ENCODE data around the gene MRPS18B. TPM values are rescaled to one million over a fixed set of nuclear protein-coding genes. Genes with fewer than 3 reads are reported as not detected.

The MRPS18B gene
- total RNA-seq, 1 experiment from 2014 or later: 69.1 TPM

DNA sequence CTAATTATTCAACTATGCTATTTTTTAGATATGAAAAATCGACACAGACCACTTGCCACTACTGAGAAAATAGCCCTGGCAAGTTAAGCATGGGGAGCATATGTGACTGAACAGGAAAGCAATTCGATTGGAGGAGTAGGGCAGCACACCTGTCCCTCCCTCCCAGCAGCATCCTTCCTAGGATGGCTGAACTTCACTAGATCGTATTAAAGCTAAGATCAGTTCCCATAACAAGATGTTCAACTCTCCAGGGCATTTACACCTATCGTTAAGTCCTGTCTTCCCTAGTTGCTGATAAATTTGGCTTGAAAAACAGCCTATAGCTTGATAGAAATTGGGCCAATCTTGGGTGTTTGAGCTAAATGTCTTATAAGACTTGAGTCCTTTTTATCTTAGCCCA is 7.6 kb upstream of the MRPS18B start:
- Histone ChIP-seq H3K4me1 (ENCODE audit: control insufficient read depth, insufficient read depth, low read length) (peaks cover 27% of the 10 kb centered on the region), H3K36me3 (ENCODE audit: control insufficient read depth, insufficient read depth, low read length) (peaks cover 20% of the 10 kb centered on the region), H3K9me3 (ENCODE audit: control insufficient read depth, insufficient read depth, low read depth, low read length) (no peaks in the 10 kb centered on the region), H3K27me3 (ENCODE audit: control insufficient read depth, insufficient read depth, low read length) (no peaks in the 10 kb centered on the region), H3K27ac (ENCODE audit: low read length) (no peak overlapping the region), H3K4me3 (ENCODE audit: low read depth in 2 of 2, low read length in 2 of 2) (no peak overlapping the region)
- DNase-seq (ENCODE audit: low read depth, low spot score) (no peak), ATAC-seq (no peak)
- intact Hi-C loops (cut with micrococcal nuclease; ENCODE audit: unreplicated experiment): no loop called here
- in situ Hi-C loops (cut with HindIII; ENCODE audit: low pct_unique_long_range_greater_than_20kb, low sequenced_read_pairs): no loop called here
- POLR2A ChIA-PET: interaction anchor here (0.7 kb wide), 1 partner anchor 12 kb away, joined by 3 read pairs; no protein-coding TSS in a partner anchor
- TF ChIP-seq, protein P1, sequence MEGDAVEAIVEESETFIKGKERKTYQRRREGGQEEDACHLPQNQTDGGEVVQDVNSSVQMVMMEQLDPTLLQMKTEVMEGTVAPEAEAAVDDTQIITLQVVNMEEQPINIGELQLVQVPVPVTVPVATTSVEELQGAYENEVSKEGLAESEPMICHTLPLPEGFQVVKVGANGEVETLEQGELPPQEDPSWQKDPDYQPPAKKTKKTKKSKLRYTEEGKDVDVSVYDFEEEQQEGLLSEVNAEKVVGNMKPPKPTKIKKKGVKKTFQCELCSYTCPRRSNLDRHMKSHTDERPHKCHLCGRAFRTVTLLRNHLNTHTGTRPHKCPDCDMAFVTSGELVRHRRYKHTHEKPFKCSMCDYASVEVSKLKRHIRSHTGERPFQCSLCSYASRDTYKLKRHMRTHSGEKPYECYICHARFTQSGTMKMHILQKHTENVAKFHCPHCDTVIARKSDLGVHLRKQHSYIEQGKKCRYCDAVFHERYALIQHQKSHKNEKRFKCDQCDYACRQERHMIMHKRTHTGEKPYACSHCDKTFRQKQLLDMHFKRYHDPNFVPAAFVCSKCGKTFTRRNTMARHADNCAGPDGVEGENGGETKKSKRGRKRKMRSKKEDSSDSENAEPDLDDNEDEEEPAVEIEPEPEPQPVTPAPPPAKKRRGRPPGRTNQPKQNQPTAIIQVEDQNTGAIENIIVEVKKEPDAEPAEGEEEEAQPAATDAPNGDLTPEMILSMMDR (IDR thresholded peaks at IDR 0.05): no peak
- TF ChIP-seq POLR2AphosphoS5 (IDR thresholded peaks at IDR 0.05; ENCODE audit: low read depth, low read length): peak; percentile 51; the same call in 1 of the 2 replicates
- CTCF ChIA-PET: no interaction called here
- no TSS peak for BruUV-seq (replicated peaks)

DNA sequence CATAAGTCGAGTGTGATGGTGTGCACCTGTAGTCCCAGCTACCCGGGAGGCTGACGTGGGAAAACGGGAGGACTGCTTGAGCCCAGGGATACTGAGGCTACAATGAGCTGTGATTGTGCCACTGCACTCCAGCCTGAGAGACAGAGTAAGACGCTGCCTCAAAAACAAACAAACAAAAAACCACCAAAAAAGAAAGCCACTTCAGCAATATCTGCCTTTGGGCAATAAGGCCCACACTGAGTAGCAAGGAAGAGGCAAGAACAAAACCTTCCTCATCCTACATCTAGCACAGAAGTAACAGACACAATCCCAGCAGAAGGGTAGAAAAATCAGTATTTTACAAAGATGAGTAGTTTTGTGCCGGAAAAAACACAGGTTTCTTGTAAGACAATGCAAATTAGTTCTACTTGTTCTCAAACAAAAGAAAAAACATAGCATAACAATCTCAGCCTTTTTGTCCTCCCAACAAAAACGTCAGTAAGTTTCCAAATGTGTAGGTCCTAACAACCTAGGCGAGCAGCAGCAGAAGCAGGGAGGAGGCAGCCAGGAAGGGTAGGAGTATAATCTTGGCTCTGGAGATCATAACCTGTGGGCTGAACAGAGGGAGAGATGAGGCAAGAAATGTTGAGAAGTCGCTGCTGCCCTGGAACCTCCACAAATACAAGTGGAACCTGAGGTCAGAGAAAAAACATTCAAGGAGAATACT is 6.3 kb upstream of the MRPS18B start:
- no TSS peak for BruUV-seq (replicated peaks)
- Histone ChIP-seq H3K9me3 (ENCODE audit: control insufficient read depth, insufficient read depth, low read depth, low read length) (no peaks in the 10 kb centered on the region), H3K4me1 (ENCODE audit: control insufficient read depth, insufficient read depth, low read length) (peaks cover 32% of the 10 kb centered on the region), H3K4me3 (ENCODE audit: low read depth in 2 of 2, low read length in 2 of 2) (no peak overlapping the region), H3K27ac (ENCODE audit: low read length) (no peak overlapping the region), H3K36me3 (ENCODE audit: control insufficient read depth, insufficient read depth, low read length) (peaks cover 27% of the 10 kb centered on the region), H3K27me3 (ENCODE audit: control insufficient read depth, insufficient read depth, low read length) (no peaks in the 10 kb centered on the region)
- ChIA-PET POLR2A (interaction anchor here (0.6 to 1.5 kb wide), 4 partner anchors 10 to 15 kb away, joined by 3 to 4 read pairs (median 3); no protein-coding TSS in a partner anchor), CTCF (no interaction called here)
- intact Hi-C loops (cut with micrococcal nuclease; ENCODE audit: unreplicated experiment): no loop called here
- DNase-seq (ENCODE audit: low read depth, low spot score) (no peak), ATAC-seq (no peak)
- in situ Hi-C loops (cut with HindIII; ENCODE audit: low pct_unique_long_range_greater_than_20kb, low sequenced_read_pairs): no loop called here
- TF ChIP-seq, protein P2, sequence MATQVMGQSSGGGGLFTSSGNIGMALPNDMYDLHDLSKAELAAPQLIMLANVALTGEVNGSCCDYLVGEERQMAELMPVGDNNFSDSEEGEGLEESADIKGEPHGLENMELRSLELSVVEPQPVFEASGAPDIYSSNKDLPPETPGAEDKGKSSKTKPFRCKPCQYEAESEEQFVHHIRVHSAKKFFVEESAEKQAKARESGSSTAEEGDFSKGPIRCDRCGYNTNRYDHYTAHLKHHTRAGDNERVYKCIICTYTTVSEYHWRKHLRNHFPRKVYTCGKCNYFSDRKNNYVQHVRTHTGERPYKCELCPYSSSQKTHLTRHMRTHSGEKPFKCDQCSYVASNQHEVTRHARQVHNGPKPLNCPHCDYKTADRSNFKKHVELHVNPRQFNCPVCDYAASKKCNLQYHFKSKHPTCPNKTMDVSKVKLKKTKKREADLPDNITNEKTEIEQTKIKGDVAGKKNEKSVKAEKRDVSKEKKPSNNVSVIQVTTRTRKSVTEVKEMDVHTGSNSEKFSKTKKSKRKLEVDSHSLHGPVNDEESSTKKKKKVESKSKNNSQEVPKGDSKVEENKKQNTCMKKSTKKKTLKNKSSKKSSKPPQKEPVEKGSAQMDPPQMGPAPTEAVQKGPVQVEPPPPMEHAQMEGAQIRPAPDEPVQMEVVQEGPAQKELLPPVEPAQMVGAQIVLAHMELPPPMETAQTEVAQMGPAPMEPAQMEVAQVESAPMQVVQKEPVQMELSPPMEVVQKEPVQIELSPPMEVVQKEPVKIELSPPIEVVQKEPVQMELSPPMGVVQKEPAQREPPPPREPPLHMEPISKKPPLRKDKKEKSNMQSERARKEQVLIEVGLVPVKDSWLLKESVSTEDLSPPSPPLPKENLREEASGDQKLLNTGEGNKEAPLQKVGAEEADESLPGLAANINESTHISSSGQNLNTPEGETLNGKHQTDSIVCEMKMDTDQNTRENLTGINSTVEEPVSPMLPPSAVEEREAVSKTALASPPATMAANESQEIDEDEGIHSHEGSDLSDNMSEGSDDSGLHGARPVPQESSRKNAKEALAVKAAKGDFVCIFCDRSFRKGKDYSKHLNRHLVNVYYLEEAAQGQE (IDR thresholded peaks at IDR 0.05; ENCODE audit: insufficient read depth in 1 of 2, low read depth in 2 of 2, low read length in 1 of 2): no peak
- TF ChIP-seq POLR2AphosphoS5 (IDR thresholded peaks at IDR 0.05; ENCODE audit: low read depth, low read length) (no peak), SIN3A (IDR thresholded peaks at IDR 0.05; ENCODE audit: borderline replicate concordance, insufficient read depth, low read depth, low read length) (no peak), TCF7L2 (IDR thresholded peaks at IDR 0.05; ENCODE audit: low read depth, low read length) (no peak)
- TF ChIP-seq, protein P1 (IDR thresholded peaks at IDR 0.05): no peak
